Natural killer cell (primary cell): ENCODE measurements around the gene CACNA1F. TPM values are rescaled to one million over a fixed set of nuclear protein-coding genes. Genes with fewer than 3 reads are reported as not detected.

ENCODE experiments used
- ATAC-seq, 3 donors: fragments of 150-1000 bp in 2 of 3; fragments of 200-7000 bp in 1 of 3; cut with Tn5 transposase; 1 replicate in 1 of 3; 2 replicates in 2 of 3; pipeline ENCODE4 v1.10.0; 2021; ENCODE audit warnings: mild to moderate bottlenecking in 2 of 3, moderate library complexity in 2 of 3
- DNase-seq, 2 donors: peaks; one replicate each; pipeline versions ENCODE4 v3.0.0 to v3.0.0-alpha.2; 2013 to 2021; ENCODE audit warnings: mixed read lengths in 1 of 2
- H3K27ac ChIP-seq: one replicate; pipeline ENCODE4 v1.5.1; 2013; ENCODE audit warnings: mild to moderate bottlenecking, low read length
- H3K27me3 ChIP-seq: one replicate; pipeline ENCODE4 v1.6.1; 2013; ENCODE audit warnings: low read length; ENCODE audit not compliant: control insufficient read depth, insufficient read depth
- H3K36me3 ChIP-seq: one replicate; pipeline ENCODE4 v1.6.1; 2013; ENCODE audit warnings: low read length; ENCODE audit not compliant: control insufficient read depth, insufficient read depth
- H3K4me1 ChIP-seq: one replicate; pipeline ENCODE4 v1.6.1; 2013; ENCODE audit warnings: low read length; ENCODE audit not compliant: control insufficient read depth, insufficient read depth
- H3K4me3 ChIP-seq: one replicate; pipeline ENCODE4 v1.5.1; 2013; ENCODE audit warnings: low read length
- H3K9me3 ChIP-seq: one replicate; pipeline ENCODE4 v1.6.1; 2013; ENCODE audit warnings: low read length; ENCODE audit not compliant: control insufficient read depth, insufficient read depth
- H3K27ac Mint-ChIP-seq, 2 donors: one replicate each; pipeline ENCODE4 v1.8.0; 2022; ENCODE audit warnings: mild to moderate bottlenecking in 2 of 2, mixed read lengths in 2 of 2, moderate library complexity in 1 of 2
- H3K27me3 Mint-ChIP-seq, 2 donors: one replicate each; pipeline ENCODE4 v1.8.0; 2022; ENCODE audit warnings: low read depth in 2 of 2, mixed read lengths in 2 of 2
- H3K36me3 Mint-ChIP-seq: one replicate; pipeline ENCODE4 v1.8.0; 2022; ENCODE audit warnings: mixed read lengths
- H3K4me1 Mint-ChIP-seq, 2 donors: one replicate each; pipeline ENCODE4 v1.8.0; 2022; ENCODE audit warnings: mixed read lengths in 2 of 2
- H3K4me3 Mint-ChIP-seq: one replicate; pipeline ENCODE4 v1.8.0; 2022; ENCODE audit warnings: mild to moderate bottlenecking, moderate library complexity, mixed read lengths
- H3K9me3 Mint-ChIP-seq, 2 donors: one replicate each; pipeline ENCODE4 v1.8.0; 2022; ENCODE audit warnings: mixed read lengths in 2 of 2
- CTCF ChIP-seq: fragments of 200-600 bp; IDR thresholded peaks from one replicate; pipeline ENCODE4 v1.8.0; 2022; ENCODE audit warnings: antibody characterized with exemption
- WGBS: methylation state at CpG from one replicate; pipeline ENCODE4 v1.1.7; 2013; ENCODE audit warnings: missing lambda C conversion rate; ENCODE audit not compliant: insufficient coverage; 5-methylcytosine and 5-hydroxymethylcytosine counted together
- intact Hi-C: fragments of 100-400 bp; cut with micrococcal nuclease; formaldehyde crosslinking; loops from one replicate; pipeline ENCODE4 v1.14.2; 2022
- total RNA-seq, 4 donors: library from RNA; stranded (reverse); fragments of 120-200 nt in 1 of 4; gene quantifications; one replicate each; pipeline versions ENCODE4 v1.2.3 to v1.2.4, GENCODE V29; 2013 to 2022

CACNA1F gene
- total RNA-seq, 3 donors from 2014 or later (not counting 1 experiment from before 2014, with no cell fraction given), result 0.48 to 1.1 (median 0.66) TPM

- no peaks in the 10 kb centered on the region for H3K36me3 Mint-ChIP-seq
- peaks cover 19% of the 10 kb centered on the region for H3K4me1 ChIP-seq
- no peak overlapping the region for H3K27ac Mint-ChIP-seq
- peaks cover 5 to 7% of the 10 kb centered on the region in 2 donors for H3K27me3 Mint-ChIP-seq
- H3K4me1 Mint-ChIP-seq, result peaks cover 0 to 23% of the 10 kb centered on the region in 2 donors
- no peak for DNase-seq
- TF ChIP-seq CTCF, result no peak
- intact Hi-C loops, result no loop called here
- H3K36me3 ChIP-seq, result no peaks in the 10 kb centered on the region
- no peak overlapping the region for H3K27ac ChIP-seq
- no peak for ATAC-seq
- H3K9me3 Mint-ChIP-seq, result no peaks in the 10 kb centered on the region
- WGBS, result 98% methylated on average over 3 of the region's 9 CpGs
- no peaks in the 10 kb centered on the region for H3K27me3 ChIP-seq
- H3K4me3 Mint-ChIP-seq, result no peak overlapping the region
- no peaks in the 10 kb centered on the region for H3K9me3 ChIP-seq
- no peak overlapping the region for H3K4me3 ChIP-seq
Measured at GRCh38 chrX:49226946-49227345, 6.2 kb downstream of the CACNA1F start.

GRCh38 chrX:49225858-49226257 is 7.3 kb downstream of the CACNA1F start:
- intact Hi-C loops, result no loop called here
- Mint-ChIP-seq H3K36me3 (no peaks in the 10 kb centered on the region), H3K4me3 (no peak overlapping the region), H3K9me3 (no peaks in the 10 kb centered on the region), H3K27me3 (peaks cover 7 to 9% of the 10 kb centered on the region in 2 donors), H3K4me1 (peaks cover 0 to 17% of the 10 kb centered on the region in 2 donors), H3K27ac (no peak overlapping the region)
- Histone ChIP-seq H3K4me1 (peaks cover 11% of the 10 kb centered on the region), H3K36me3 (no peaks in the 10 kb centered on the region), H3K4me3 (no peak overlapping the region), H3K27me3 (no peaks in the 10 kb centered on the region), H3K27ac (no peak overlapping the region), H3K9me3 (no peaks in the 10 kb centered on the region)
- ATAC-seq, result no peak
- TF ChIP-seq CTCF, result no peak
- WGBS, result 78% methylated on average over 14 of the region's 14 CpGs
- DNase-seq, result no peak

GRCh38 chrX:49221868-49222267 is 11.3 kb downstream of the CACNA1F start:
- no peaks in the 10 kb centered on the region for H3K27me3 ChIP-seq
- Mint-ChIP-seq H3K36me3 (no peaks in the 10 kb centered on the region), H3K27me3 (peaks cover 7 to 9% of the 10 kb centered on the region in 2 donors), H3K4me3 (no peak overlapping the region), H3K27ac (no peak overlapping the region), H3K4me1 (peaks cover 0 to 6% of the 10 kb centered on the region in 2 donors), H3K9me3 (no peaks in the 10 kb centered on the region)
- no peak for ATAC-seq
- H3K9me3 ChIP-seq, result no peaks in the 10 kb centered on the region
- intact Hi-C loops, result no loop called here
- no peaks in the 10 kb centered on the region for H3K36me3 ChIP-seq
- 64% methylated on average over 2 of the region's 2 CpGs for WGBS
- no peaks in the 10 kb centered on the region for H3K4me1 ChIP-seq
- TF ChIP-seq CTCF, result no peak
- H3K27ac ChIP-seq, result no peak overlapping the region
- DNase-seq, result no peak
- H3K4me3 ChIP-seq, result no peak overlapping the region

- no peaks in the 10 kb centered on the region for H3K36me3 ChIP-seq
- no peak overlapping the region for H3K27ac ChIP-seq
- intact Hi-C loops, result no loop called here
- no peak for TF ChIP-seq CTCF
- no peak for ATAC-seq
- Mint-ChIP-seq H3K27ac (no peak overlapping the region), H3K4me1 (peaks cover 0 to 6% of the 10 kb centered on the region in 2 donors), H3K4me3 (no peak overlapping the region), H3K36me3 (no peaks in the 10 kb centered on the region), H3K27me3 (peaks cover 7 to 9% of the 10 kb centered on the region in 2 donors), H3K9me3 (no peaks in the 10 kb centered on the region)
- H3K4me1 ChIP-seq, result no peaks in the 10 kb centered on the region
- H3K9me3 ChIP-seq, result no peaks in the 10 kb centered on the region
- H3K4me3 ChIP-seq, result no peak overlapping the region
- no peaks in the 10 kb centered on the region for H3K27me3 ChIP-seq
- no peak for DNase-seq
Measured at GRCh38 chrX:49220100-49220499, 13.0 kb downstream of the CACNA1F start.
